ENCODE measurements around the gene RNF151. TPM values are rescaled to one million over a fixed set of nuclear protein-coding genes. Genes with fewer than 3 reads are reported as not detected.

RNF151 gene
- total RNA-seq, 1 experiment from 2014 or later: not detected

- in situ Hi-C loops (cut with HindIII; ENCODE audit: low pct_unique_long_range_greater_than_20kb, low sequenced_read_pairs) (no loop called here), intact Hi-C loops (cut with micrococcal nuclease; ENCODE audit: unreplicated experiment) (no loop called here)
- ATAC-seq: peak; percentile 96
- no TSS peak for BruUV-seq (replicated peaks)
- peak within 1 kb of the TSS; percentile 60 to 78 for H3K4me3 ChIP-seq (ENCODE audit: low read depth in 2 of 2, low read length in 2 of 2)
- H3K36me3 ChIP-seq (ENCODE audit: control insufficient read depth, insufficient read depth, low read length): no peaks in the 10 kb centered on the region; the same call in 1 of the 2 replicates
- H3K9me3 ChIP-seq (ENCODE audit: control insufficient read depth, insufficient read depth, low read depth, low read length): no peaks in the 10 kb centered on the region
- peaks cover 11% of the 10 kb centered on the region for H3K4me1 ChIP-seq (ENCODE audit: control insufficient read depth, insufficient read depth, low read length)
- CTCF ChIA-PET: interaction anchor here (0.5 kb wide), 1 partner anchor 22 kb away, joined by 6 read pairs; the partner anchor contains the start of gene RPS2
- H3K27me3 ChIP-seq (ENCODE audit: control insufficient read depth, insufficient read depth, low read length): no peaks in the 10 kb centered on the region
- TF ChIP-seq SIN3A (IDR thresholded peaks at IDR 0.05; ENCODE audit: borderline replicate concordance, insufficient read depth, low read depth, low read length) (0 out of 2 replicates have a peak, but pooled peaks have one; percentile 43), TCF7L2 (IDR thresholded peaks at IDR 0.05; ENCODE audit: low read depth, low read length) (peak; percentile 82), POLR2AphosphoS5 (IDR thresholded peaks at IDR 0.05; ENCODE audit: low read depth, low read length) (peak; percentile 70; the same call in 1 of the 2 replicates)
- TF ChIP-seq, protein P1, sequence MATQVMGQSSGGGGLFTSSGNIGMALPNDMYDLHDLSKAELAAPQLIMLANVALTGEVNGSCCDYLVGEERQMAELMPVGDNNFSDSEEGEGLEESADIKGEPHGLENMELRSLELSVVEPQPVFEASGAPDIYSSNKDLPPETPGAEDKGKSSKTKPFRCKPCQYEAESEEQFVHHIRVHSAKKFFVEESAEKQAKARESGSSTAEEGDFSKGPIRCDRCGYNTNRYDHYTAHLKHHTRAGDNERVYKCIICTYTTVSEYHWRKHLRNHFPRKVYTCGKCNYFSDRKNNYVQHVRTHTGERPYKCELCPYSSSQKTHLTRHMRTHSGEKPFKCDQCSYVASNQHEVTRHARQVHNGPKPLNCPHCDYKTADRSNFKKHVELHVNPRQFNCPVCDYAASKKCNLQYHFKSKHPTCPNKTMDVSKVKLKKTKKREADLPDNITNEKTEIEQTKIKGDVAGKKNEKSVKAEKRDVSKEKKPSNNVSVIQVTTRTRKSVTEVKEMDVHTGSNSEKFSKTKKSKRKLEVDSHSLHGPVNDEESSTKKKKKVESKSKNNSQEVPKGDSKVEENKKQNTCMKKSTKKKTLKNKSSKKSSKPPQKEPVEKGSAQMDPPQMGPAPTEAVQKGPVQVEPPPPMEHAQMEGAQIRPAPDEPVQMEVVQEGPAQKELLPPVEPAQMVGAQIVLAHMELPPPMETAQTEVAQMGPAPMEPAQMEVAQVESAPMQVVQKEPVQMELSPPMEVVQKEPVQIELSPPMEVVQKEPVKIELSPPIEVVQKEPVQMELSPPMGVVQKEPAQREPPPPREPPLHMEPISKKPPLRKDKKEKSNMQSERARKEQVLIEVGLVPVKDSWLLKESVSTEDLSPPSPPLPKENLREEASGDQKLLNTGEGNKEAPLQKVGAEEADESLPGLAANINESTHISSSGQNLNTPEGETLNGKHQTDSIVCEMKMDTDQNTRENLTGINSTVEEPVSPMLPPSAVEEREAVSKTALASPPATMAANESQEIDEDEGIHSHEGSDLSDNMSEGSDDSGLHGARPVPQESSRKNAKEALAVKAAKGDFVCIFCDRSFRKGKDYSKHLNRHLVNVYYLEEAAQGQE (IDR thresholded peaks at IDR 0.05; ENCODE audit: insufficient read depth in 1 of 2, low read depth in 2 of 2, low read length in 1 of 2): no peak
- TF ChIP-seq, protein P2, sequence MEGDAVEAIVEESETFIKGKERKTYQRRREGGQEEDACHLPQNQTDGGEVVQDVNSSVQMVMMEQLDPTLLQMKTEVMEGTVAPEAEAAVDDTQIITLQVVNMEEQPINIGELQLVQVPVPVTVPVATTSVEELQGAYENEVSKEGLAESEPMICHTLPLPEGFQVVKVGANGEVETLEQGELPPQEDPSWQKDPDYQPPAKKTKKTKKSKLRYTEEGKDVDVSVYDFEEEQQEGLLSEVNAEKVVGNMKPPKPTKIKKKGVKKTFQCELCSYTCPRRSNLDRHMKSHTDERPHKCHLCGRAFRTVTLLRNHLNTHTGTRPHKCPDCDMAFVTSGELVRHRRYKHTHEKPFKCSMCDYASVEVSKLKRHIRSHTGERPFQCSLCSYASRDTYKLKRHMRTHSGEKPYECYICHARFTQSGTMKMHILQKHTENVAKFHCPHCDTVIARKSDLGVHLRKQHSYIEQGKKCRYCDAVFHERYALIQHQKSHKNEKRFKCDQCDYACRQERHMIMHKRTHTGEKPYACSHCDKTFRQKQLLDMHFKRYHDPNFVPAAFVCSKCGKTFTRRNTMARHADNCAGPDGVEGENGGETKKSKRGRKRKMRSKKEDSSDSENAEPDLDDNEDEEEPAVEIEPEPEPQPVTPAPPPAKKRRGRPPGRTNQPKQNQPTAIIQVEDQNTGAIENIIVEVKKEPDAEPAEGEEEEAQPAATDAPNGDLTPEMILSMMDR (IDR thresholded peaks at IDR 0.05): no peak
- no peak for DNase-seq (ENCODE audit: low read depth, low spot score)
- POLR2A ChIA-PET: interaction anchor here (0.6 kb wide), 1 partner anchor 332 kb away, joined by 5 read pairs; no protein-coding TSS in a partner anchor
- H3K27ac ChIP-seq (ENCODE audit: low read length): peak within 1 kb of the TSS; percentile 82
Observed at GRCh38 chr16:1942810-1943726, 23.6 kb upstream of the RNF151 start, which contains the start of gene MSRB1. TSS of gene MSRB1 (minus strand) at chr16:1943199. CDS start at chr16:1943156, 43 bp downstream.

GRCh38 chr16:1944612-1945199 lies 21.9 kb upstream of the RNF151 start:
- Histone ChIP-seq H3K4me1 (ENCODE audit: control insufficient read depth, insufficient read depth, low read length) (peaks cover 11% of the 10 kb centered on the region), H3K4me3 (ENCODE audit: low read depth in 2 of 2, low read length in 2 of 2) (no peak overlapping the region), H3K27me3 (ENCODE audit: control insufficient read depth, insufficient read depth, low read length) (no peaks in the 10 kb centered on the region), H3K36me3 (ENCODE audit: control insufficient read depth, insufficient read depth, low read length) (no peaks in the 10 kb centered on the region; the same call in 1 of the 2 replicates), H3K9me3 (ENCODE audit: control insufficient read depth, insufficient read depth, low read depth, low read length) (no peaks in the 10 kb centered on the region), H3K27ac (ENCODE audit: low read length) (no peak overlapping the region)
- intact Hi-C loops (cut with micrococcal nuclease; ENCODE audit: unreplicated experiment) (no loop called here), in situ Hi-C loops (cut with HindIII; ENCODE audit: low pct_unique_long_range_greater_than_20kb, low sequenced_read_pairs) (no loop called here)
- no TSS peak for BruUV-seq (replicated peaks)
- DNase-seq (ENCODE audit: low read depth, low spot score) (no peak), ATAC-seq (no peak)
- ChIA-PET POLR2A (no interaction called here), CTCF (no interaction called here)
- TF ChIP-seq, protein P2 (IDR thresholded peaks at IDR 0.05): no peak
- TF ChIP-seq POLR2AphosphoS5 (IDR thresholded peaks at IDR 0.05; ENCODE audit: low read depth, low read length) (no peak), TCF7L2 (IDR thresholded peaks at IDR 0.05; ENCODE audit: low read depth, low read length) (no peak), SIN3A (IDR thresholded peaks at IDR 0.05; ENCODE audit: borderline replicate concordance, insufficient read depth, low read depth, low read length) (no peak)
- TF ChIP-seq, protein P1 (IDR thresholded peaks at IDR 0.05; ENCODE audit: insufficient read depth in 1 of 2, low read depth in 2 of 2, low read length in 1 of 2): no peak

Measured in Panc1 (cell line).